Hepatocyte (in vitro differentiated cells): ENCODE results near the gene GFPT2. TPM values are rescaled to one million over a fixed set of nuclear protein-coding genes. Genes with fewer than 3 reads are reported as not detected.

ENCODE experiments used
- DNase-seq: peaks from one replicate; pipeline ENCODE4 v3.0.0-alpha.2; 2016; ENCODE audit warnings: low spot score
- H2AFZ ChIP-seq: fragments of 200-600 bp; sonication (generic); 2 replicates; pipeline ENCODE4 v1.6.0; 2016; ENCODE audit warnings: antibody characterized with exemption, mild to moderate bottlenecking
- H3K27ac ChIP-seq: fragments of 200-600 bp; sonication (generic); 2 replicates; pipeline ENCODE4 v1.5.1; 2016; ENCODE audit warnings: mild to moderate bottlenecking
- H3K27me3 ChIP-seq: fragments of 200-600 bp; sonication (generic); 2 replicates; pipeline ENCODE4 v1.6.1; 2016
- H3K36me3 ChIP-seq: fragments of 200-600 bp; sonication (generic); replicated peaks from 2 replicates; pipeline ENCODE4 v1.5.1; 2016; ENCODE audit warnings: low read depth; ENCODE audit not compliant: insufficient read depth
- H3K4me1 ChIP-seq: fragments of 200-600 bp; sonication (generic); 2 replicates; pipeline ENCODE4 v1.5.1; 2016; ENCODE audit warnings: mild to moderate bottlenecking, moderate library complexity; ENCODE audit not compliant: insufficient read depth
- H3K4me2 ChIP-seq: fragments of 200-600 bp; sonication (generic); 2 replicates; pipeline ENCODE4 v1.6.0; 2016
- H3K4me3 ChIP-seq: fragments of 200-600 bp; sonication (generic); 2 replicates; pipeline ENCODE4 v1.5.1; 2016; ENCODE audit warnings: mild to moderate bottlenecking
- H3K79me2 ChIP-seq: fragments of 200-600 bp; sonication (generic); 2 replicates; pipeline ENCODE4 v1.6.0; 2017; ENCODE audit warnings: mild to moderate bottlenecking
- H3K9me2 ChIP-seq: fragments of 200-600 bp; sonication (generic); replicated peaks from 2 replicates; pipeline ENCODE4 v1.6.0; 2017; ENCODE audit warnings: mild to moderate bottlenecking; ENCODE audit not compliant: insufficient read depth
- H3K9me3 ChIP-seq: fragments of 200-600 bp; sonication (generic); 2 replicates; pipeline ENCODE4 v1.5.1; 2016; ENCODE audit warnings: low read depth, mild to moderate bottlenecking
- H4K20me1 ChIP-seq: fragments of 200-600 bp; sonication (generic); 2 replicates; pipeline ENCODE4 v1.6.0; 2016; ENCODE audit warnings: mild to moderate bottlenecking; ENCODE audit not compliant: insufficient read depth, poor library complexity, severe bottlenecking
- CTCF ChIP-seq: fragments of 200-600 bp; sonication (generic); IDR thresholded peaks from 2 replicates; pipeline ENCODE4 v1.5.1; 2016; ENCODE audit warnings: antibody characterized with exemption, mild to moderate bottlenecking; ENCODE audit not compliant: poor library complexity
- EZH2 ChIP-seq: fragments of 200-600 bp; sonication (generic); IDR thresholded peaks from 2 replicates; pipeline ENCODE4 v1.6.1; 2016; ENCODE audit warnings: antibody characterized with exemption, mild to moderate bottlenecking, borderline replicate concordance
- EZH2phosphoT487 ChIP-seq: fragments of 200-600 bp; sonication (generic); IDR thresholded peaks from one replicate; pipeline ENCODE4 v1.6.1; 2018; ENCODE audit warnings: antibody characterized with exemption, mild to moderate bottlenecking, low read depth, moderate library complexity; ENCODE audit not compliant: unreplicated experiment, severe bottlenecking
- WGBS: methylation state at CpG from one replicate; pipeline ENCODE4 v1.1.6; 2016; ENCODE audit warnings: low lambda C conversion rate; ENCODE audit errors: missing lambda C conversion rate; 5-methylcytosine and 5-hydroxymethylcytosine counted together
- polyA plus RNA-seq: library from polyadenylated mRNA; unstranded; fragments of >200 nt; fragmentation: Nextera tagmentation; extraction: Ambion mirVana; gene quantifications from 2 replicates; pipeline ENCODE4 v1.2.1, GENCODE V29; 2016
- total RNA-seq: library from RNA; depleted of rRNA; stranded (reverse); fragments of >200 nt; gene quantifications from 2 replicates; pipeline ENCODE4 v1.2.3, GENCODE V29; 2014

GFPT2 gene
- total and polyA plus RNA-seq, 2 experiments from 2014 or later: 15.9 to 44.6 TPM

- Histone ChIP-seq H3K27ac (no peak overlapping the region), H3K36me3 (no peaks in the 10 kb centered on the region), H2AFZ (no peak overlapping the region), H4K20me1 (peaks cover under 1% of the 10 kb centered on the region), H3K4me2 (no peak overlapping the region), H3K4me1 (no peaks in the 10 kb centered on the region), H3K27me3 (no peaks in the 10 kb centered on the region), H3K79me2 (peaks cover 39% of the 10 kb centered on the region), H3K9me2 (no peaks in the 10 kb centered on the region), H3K9me3 (peaks cover 5% of the 10 kb centered on the region), H3K4me3 (no peak overlapping the region)
- WGBS: 91% methylated on average over 9 of the region's 9 CpGs
- no peak for DNase-seq
- no peak for TF ChIP-seq EZH2
These were observed 70.9 kb downstream of the GFPT2 start for GRCh38 chr5:180282281-180282680.

DNA sequence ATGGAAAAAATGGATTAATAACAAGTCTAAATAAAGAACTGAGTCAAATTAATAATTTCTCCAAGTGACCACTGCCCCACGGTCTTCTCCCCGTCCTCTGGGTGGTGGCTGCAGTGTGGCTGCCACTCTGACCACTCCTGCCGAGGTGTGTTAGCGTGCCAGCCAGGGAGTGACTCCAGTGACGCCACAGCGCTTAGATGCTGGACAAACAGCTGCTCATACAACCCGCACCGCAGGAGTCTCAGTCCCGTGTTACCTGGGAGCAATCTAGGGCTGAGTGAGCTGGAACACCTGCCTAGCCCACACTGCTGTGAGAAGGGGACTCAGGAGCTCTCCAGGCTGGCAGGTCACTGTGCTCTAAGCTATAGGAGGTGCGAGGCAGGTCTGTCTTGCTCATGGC, 71.4 kb downstream of the GFPT2 start:
- H3K27ac ChIP-seq: no peak overlapping the region
- H3K4me3 ChIP-seq: no peak overlapping the region
- H3K9me3 ChIP-seq: peaks cover 8% of the 10 kb centered on the region
- H3K9me2 ChIP-seq: no peaks in the 10 kb centered on the region
- 88% methylated on average over 10 of the region's 10 CpGs for WGBS
- no peak overlapping the region for H3K4me2 ChIP-seq
- no peak overlapping the region for H2AFZ ChIP-seq
- H4K20me1 ChIP-seq: no peaks in the 10 kb centered on the region
- no peaks in the 10 kb centered on the region for H3K27me3 ChIP-seq
- H3K36me3 ChIP-seq: no peaks in the 10 kb centered on the region
- peaks cover 33% of the 10 kb centered on the region for H3K79me2 ChIP-seq
- DNase-seq: no peak
- no peaks in the 10 kb centered on the region for H3K4me1 ChIP-seq
- TF ChIP-seq CTCF: no peak
- no peak for TF ChIP-seq EZH2phosphoT487
- no peak for TF ChIP-seq EZH2

DNA sequence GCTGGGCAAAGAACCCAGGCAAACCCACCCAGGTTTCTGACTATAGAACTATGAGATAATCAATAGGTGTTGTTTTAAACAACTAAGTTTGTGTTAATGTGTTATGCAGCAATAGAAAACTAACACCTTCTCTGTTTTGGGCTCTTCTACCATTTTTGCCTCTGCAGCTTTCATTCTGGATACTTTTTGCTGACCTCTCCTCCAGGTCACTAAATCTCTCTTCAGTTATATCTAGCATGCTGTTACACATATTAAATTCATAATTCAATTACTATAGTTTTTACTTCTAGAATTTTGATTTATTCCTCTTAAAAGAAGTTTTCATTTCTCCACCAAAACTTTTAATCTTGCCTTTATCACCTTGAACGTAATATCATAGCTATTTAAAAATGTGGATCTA, 78.4 kb downstream of the GFPT2 start:
- no peaks in the 10 kb centered on the region for H3K4me1 ChIP-seq
- 100% methylated on average over 1 of the region's 1 CpG for WGBS
- no peaks in the 10 kb centered on the region for H3K9me2 ChIP-seq
- no peak overlapping the region for H3K4me2 ChIP-seq
- no peaks in the 10 kb centered on the region for H4K20me1 ChIP-seq
- H3K9me3 ChIP-seq: peaks cover 24% of the 10 kb centered on the region
- H2AFZ ChIP-seq: no peak overlapping the region
- H3K27ac ChIP-seq: no peak overlapping the region
- no peak for DNase-seq
- no peaks in the 10 kb centered on the region for H3K36me3 ChIP-seq
- no peak for TF ChIP-seq CTCF
- TF ChIP-seq EZH2phosphoT487: no peak
- no peak for TF ChIP-seq EZH2
- H3K27me3 ChIP-seq: no peaks in the 10 kb centered on the region
- no peaks in the 10 kb centered on the region for H3K79me2 ChIP-seq
- H3K4me3 ChIP-seq: no peak overlapping the region

DNA sequence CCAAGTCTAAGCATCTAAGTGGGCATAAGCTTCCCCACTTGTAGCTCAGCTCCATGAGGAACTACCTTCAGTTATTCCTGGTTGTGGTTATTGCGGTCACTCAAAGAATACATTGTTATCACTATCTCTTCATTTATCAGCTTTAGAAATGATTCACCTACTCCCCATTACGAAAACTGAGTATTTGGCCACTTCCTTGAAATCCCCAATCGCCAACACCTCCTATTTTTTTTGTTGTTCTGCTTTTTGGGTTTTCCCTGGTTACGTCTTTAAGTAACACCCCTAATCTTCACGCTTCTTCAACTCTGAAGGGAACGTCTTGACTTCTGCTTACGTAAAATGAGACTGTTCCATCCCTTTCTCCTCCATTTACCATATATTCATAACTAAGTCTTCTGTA, 81.9 kb downstream of the GFPT2 start:
- no peak overlapping the region for H2AFZ ChIP-seq
- H3K36me3 ChIP-seq: no peaks in the 10 kb centered on the region
- H3K4me3 ChIP-seq: no peak overlapping the region
- no peaks in the 10 kb centered on the region for H3K4me1 ChIP-seq
- peaks cover 19% of the 10 kb centered on the region for H3K9me3 ChIP-seq
- H3K27me3 ChIP-seq: no peaks in the 10 kb centered on the region
- no peak for DNase-seq
- H3K4me2 ChIP-seq: no peak overlapping the region
- H4K20me1 ChIP-seq: no peaks in the 10 kb centered on the region
- H3K9me2 ChIP-seq: no peaks in the 10 kb centered on the region
- TF ChIP-seq EZH2phosphoT487: no peak
- TF ChIP-seq EZH2: no peak
- TF ChIP-seq CTCF: no peak
- H3K79me2 ChIP-seq: no peaks in the 10 kb centered on the region
- H3K27ac ChIP-seq: no peak overlapping the region
- WGBS: 85% methylated on average over 7 of the region's 7 CpGs
